Nephron progenitor cell (in vitro differentiated cells): ENCODE results near the gene NEURL2.

ENCODE experiments used
- DNase-seq: peaks from one replicate; pipeline ENCODE4 v3.0.0; 2021
- H3K27ac Mint-ChIP-seq: 2 replicates; pipeline ENCODE4 v1.8.0; 2021; ENCODE audit warnings: mild to moderate bottlenecking, moderate library complexity, mixed read lengths
- H3K27me3 Mint-ChIP-seq: 2 replicates; pipeline ENCODE4 v1.8.0; 2021; ENCODE audit warnings: mild to moderate bottlenecking, low read depth, mixed read lengths; ENCODE audit not compliant: poor library complexity
- H3K36me3 Mint-ChIP-seq: 2 replicates; pipeline ENCODE4 v1.8.0; 2021; ENCODE audit warnings: low read depth, mixed read lengths
- H3K4me1 Mint-ChIP-seq: 2 replicates; pipeline ENCODE4 v1.8.0; 2021; ENCODE audit warnings: mixed read lengths
- H3K4me3 Mint-ChIP-seq: 2 replicates; pipeline ENCODE4 v1.8.0; 2021; ENCODE audit warnings: mild to moderate bottlenecking, moderate library complexity, mixed read lengths
- H3K9me3 Mint-ChIP-seq: 2 replicates; pipeline ENCODE4 v1.8.0; 2021; ENCODE audit warnings: mild to moderate bottlenecking, moderate library complexity, mixed read lengths
- TF ChIP-seq, protein P1 (sequence below): fragments of 200-600 bp; sonication (generic); IDR thresholded peaks from 2 replicates; pipeline ENCODE4 v1.5.0; 2021; ENCODE audit warnings: antibody characterized with exemption

Gene NEURL2

DNA sequence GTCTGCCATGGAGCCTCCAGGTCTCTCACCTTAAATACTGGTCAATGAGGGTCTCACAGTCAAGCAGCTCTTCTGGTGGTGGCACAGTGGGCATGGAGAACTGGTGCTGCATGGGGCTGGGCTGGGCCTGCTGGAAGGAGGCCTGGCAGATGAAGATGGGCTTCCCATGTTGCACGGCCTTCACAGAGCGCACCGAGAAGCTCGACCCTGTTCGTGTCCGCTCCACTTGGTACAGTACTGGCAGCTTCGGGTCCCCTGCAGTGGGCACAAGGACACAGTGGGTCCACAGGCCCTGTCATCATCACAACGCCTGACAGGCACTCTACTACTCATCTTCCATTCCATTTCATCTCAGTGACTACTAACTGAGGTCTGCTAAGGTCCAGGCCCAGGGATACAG, 42.6 kb downstream of the NEURL2 start:
- Mint-ChIP-seq H3K36me3 (peaks cover 30% of the 10 kb centered on the region), H3K27me3 (no peaks in the 10 kb centered on the region), H3K27ac (no peak overlapping the region)

DNA sequence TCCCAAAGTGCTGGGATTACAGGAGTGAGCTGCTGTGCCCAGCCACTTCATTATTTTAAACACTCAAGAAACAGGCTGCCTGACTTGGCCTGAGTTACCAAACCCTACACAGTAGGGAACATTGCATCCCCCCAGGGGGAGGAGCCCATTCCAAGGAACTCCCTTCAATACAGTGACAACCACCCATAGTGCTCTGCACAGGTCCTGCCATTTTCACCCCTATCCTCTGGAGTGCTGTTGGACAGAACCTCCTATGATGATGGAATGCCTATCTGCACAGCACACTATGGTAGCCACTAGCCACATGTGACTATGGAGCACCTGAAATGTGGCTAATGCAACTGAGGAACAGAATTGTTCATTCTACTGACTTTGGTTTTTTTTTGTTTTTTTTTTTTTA, 45.6 kb downstream of the NEURL2 start:
- H3K4me1 Mint-ChIP-seq = peaks cover 12% of the 10 kb centered on the region
- H3K27me3 Mint-ChIP-seq = no peaks in the 10 kb centered on the region
- peaks cover 30% of the 10 kb centered on the region for H3K36me3 Mint-ChIP-seq
- H3K4me3 Mint-ChIP-seq = no peak overlapping the region
- no peak for DNase-seq
- H3K27ac Mint-ChIP-seq = no peak overlapping the region
- TF ChIP-seq, protein P1, sequence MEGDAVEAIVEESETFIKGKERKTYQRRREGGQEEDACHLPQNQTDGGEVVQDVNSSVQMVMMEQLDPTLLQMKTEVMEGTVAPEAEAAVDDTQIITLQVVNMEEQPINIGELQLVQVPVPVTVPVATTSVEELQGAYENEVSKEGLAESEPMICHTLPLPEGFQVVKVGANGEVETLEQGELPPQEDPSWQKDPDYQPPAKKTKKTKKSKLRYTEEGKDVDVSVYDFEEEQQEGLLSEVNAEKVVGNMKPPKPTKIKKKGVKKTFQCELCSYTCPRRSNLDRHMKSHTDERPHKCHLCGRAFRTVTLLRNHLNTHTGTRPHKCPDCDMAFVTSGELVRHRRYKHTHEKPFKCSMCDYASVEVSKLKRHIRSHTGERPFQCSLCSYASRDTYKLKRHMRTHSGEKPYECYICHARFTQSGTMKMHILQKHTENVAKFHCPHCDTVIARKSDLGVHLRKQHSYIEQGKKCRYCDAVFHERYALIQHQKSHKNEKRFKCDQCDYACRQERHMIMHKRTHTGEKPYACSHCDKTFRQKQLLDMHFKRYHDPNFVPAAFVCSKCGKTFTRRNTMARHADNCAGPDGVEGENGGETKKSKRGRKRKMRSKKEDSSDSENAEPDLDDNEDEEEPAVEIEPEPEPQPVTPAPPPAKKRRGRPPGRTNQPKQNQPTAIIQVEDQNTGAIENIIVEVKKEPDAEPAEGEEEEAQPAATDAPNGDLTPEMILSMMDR = no peak
- no peaks in the 10 kb centered on the region for H3K9me3 Mint-ChIP-seq

More for the DNA sequence above, 42.6 kb downstream of the NEURL2 start:
- H3K4me1 Mint-ChIP-seq = peaks cover 4% of the 10 kb centered on the region
- no peaks in the 10 kb centered on the region for H3K9me3 Mint-ChIP-seq
- no peak overlapping the region for H3K4me3 Mint-ChIP-seq
- DNase-seq = no peak
- TF ChIP-seq, protein P1 = no peak

DNA sequence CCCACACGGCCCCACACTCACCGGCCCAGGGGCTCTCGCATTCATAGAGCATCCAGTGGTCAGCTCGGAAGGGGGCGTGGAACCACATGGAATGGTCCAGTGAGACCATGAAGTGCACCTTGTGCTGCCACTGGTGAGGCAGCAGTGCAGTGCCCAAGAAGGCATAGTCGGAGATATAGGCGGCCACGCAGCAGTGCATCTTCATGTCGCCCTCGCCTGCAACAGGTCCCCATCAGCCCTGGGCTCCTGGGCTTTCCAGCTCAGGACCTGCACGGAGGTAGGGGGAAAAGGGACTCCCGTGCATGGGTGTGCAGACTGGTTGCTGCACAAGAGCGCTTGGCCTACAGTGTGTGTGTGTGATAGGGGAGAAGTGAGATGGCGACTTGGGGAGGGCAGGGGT, 47.5 kb downstream of the NEURL2 start:
- no peaks in the 10 kb centered on the region for H3K9me3 Mint-ChIP-seq
- TF ChIP-seq, protein P1 = no peak
- H3K36me3 Mint-ChIP-seq = peaks cover 28% of the 10 kb centered on the region
- H3K4me1 Mint-ChIP-seq = peaks cover 12% of the 10 kb centered on the region
- no peak overlapping the region for H3K4me3 Mint-ChIP-seq
- no peak for DNase-seq
- no peaks in the 10 kb centered on the region for H3K27me3 Mint-ChIP-seq
- H3K27ac Mint-ChIP-seq = peak overlapping the region; percentile 32

DNA sequence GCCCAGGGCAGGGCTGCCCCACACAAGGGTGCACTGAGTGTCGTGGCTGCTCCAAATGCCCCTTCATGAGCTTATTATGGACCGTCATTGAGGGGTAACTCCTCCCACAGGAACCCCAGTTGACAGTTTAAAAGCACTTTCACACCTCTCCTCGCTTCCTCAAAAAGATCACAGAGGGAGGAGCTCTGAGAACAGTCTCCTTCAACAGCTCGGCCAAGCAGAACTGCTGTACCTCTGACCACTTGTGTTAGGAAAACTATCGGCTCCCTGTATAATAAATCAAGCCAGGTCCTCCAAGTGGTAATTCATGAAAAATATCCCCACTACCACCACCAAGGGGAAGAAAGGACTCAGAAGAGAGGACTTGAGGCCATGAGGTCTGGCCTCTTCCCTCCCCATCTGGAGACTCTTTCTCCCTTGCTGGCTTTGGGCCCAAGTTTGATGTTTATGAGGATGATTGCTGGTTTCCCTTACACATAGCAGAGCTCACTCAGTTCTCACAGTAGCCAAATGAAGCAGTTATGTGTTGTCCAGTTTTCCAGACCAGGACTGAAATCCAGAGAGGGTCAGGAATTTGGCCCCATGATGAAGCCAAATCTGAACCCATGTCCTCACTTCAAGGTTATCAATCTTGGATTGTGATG, 48.7 kb downstream of the NEURL2 start:
- Mint-ChIP-seq H3K4me1 (peaks cover 12% of the 10 kb centered on the region), H3K27ac (peak overlapping the region; percentile 74), H3K4me3 (no peak overlapping the region), H3K36me3 (peaks cover 28% of the 10 kb centered on the region), H3K27me3 (no peaks in the 10 kb centered on the region), H3K9me3 (no peaks in the 10 kb centered on the region)
- DNase-seq = no peak
- TF ChIP-seq, protein P1 = no peak

DNA sequence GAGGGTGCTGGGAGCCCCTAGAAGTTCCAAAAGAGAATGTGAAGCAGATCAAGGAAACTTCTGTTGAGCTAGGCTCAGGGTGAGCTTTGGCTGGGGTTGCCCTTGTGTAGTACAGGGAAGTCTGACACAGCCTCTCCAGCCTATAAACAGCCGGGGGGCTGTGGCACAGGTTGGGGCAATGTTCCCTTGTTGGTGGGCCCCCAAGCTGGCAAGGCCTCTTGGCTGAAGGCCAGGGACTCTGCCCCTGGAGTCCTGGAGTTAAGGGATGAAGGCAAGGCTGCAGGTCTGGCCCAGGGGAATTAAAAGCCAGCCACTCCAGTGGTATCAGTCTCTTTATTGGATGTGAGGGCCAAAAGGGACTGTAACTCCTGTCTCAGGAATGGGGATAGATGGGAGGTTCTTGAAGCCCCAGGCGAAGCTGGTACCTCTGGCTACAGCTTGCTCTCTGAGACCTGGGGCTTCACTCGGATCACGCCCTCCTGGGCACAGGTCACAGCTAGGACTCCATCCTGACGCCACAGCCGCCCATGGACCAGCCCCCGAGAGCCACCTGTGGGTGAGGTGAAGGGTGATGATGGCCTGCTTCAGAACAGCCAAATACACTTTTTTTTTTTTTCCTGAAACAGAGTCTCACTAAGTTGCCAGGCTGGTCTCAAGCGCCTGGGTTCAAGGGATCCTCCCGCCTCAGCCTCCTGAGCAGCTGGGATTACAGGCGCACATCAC, 49.4 kb downstream of the NEURL2 start:
- Mint-ChIP-seq H3K4me1 (peaks cover 18% of the 10 kb centered on the region), H3K27ac (peak overlapping the region; percentile 74), H3K27me3 (no peaks in the 10 kb centered on the region), H3K36me3 (peaks cover 34% of the 10 kb centered on the region), H3K4me3 (no peak overlapping the region), H3K9me3 (no peaks in the 10 kb centered on the region)
- no peak for DNase-seq
- TF ChIP-seq, protein P1 = no peak
